GM19240 (cell line): ENCODE measurements around the gene HDAC2.
"Not testable (repeated sequence)": the region's sequence is repeated elsewhere in the genome, so short reads cannot be mapped to it uniquely, and the experiment has no call there.

ENCODE experiments used
- DNase-seq: peaks from one replicate; pipeline ENCODE4 v3.0.0; 2011; ENCODE audit warnings: low spot score; ENCODE audit not compliant: insufficient read length

The HDAC2 gene

GRCh38 chr6:113976806-113977205 lies 5.9 kb upstream of the HDAC2 start:
- DNase-seq, result no peak

- DNase-seq, result no peak
These were observed 793 bp upstream of the HDAC2 start for GRCh38 chr6:113971741-113972140.

GRCh38 chr6:113969888-113970804 lies 802 bp downstream of the HDAC2 start:
- no peak for DNase-seq

GRCh38 chr6:113968472-113968871 lies 2.5 kb downstream of the HDAC2 start:
- DNase-seq, result no peak

GRCh38 chr6:113967777-113968176 lies 3.2 kb downstream of the HDAC2 start:
- no peak for DNase-seq

- DNase-seq, result no peak
These were observed 10.2 kb downstream of the HDAC2 start for GRCh38 chr6:113960795-113961194.

- no peak for DNase-seq
These were observed 11.7 kb downstream of the HDAC2 start for GRCh38 chr6:113959235-113959634.

- no peak for DNase-seq
These were observed 16.3 kb downstream of the HDAC2 start for GRCh38 chr6:113954653-113955052.

GRCh38 chr6:113953346-113953745 lies 17.6 kb downstream of the HDAC2 start:
- DNase-seq, result no peak

- DNase-seq, result no peak
These were observed 21.4 kb downstream of the HDAC2 start for GRCh38 chr6:113949499-113949898.

GRCh38 chr6:113944701-113945100 lies 26.2 kb downstream of the HDAC2 start:
- DNase-seq, result no peak

GRCh38 chr6:113939825-113940224 lies 31.1 kb downstream of the HDAC2 start:
- no peak for DNase-seq

- DNase-seq, result no peak
These were observed 34.6 kb downstream of the HDAC2 start for GRCh38 chr6:113936093-113936934.

- no peak for DNase-seq
These were observed 36.8 kb downstream of the HDAC2 start for GRCh38 chr6:113934101-113934500.

GRCh38 chr6:113931907-113932306 lies 39.0 kb downstream of the HDAC2 start:
- DNase-seq, result not testable (repeated sequence)

- DNase-seq, result no peak
These were observed 40.8 kb downstream of the HDAC2 start for GRCh38 chr6:113930183-113930582.

- no peak for DNase-seq
These were observed 43.9 kb downstream of the HDAC2 start for GRCh38 chr6:113927001-113927400.

- DNase-seq, result no peak
These were observed 45.6 kb downstream of the HDAC2 start for GRCh38 chr6:113925378-113925777.

- DNase-seq, result no peak
These were observed 46.6 kb downstream of the HDAC2 start for GRCh38 chr6:113924312-113924723.

GRCh38 chr6:113923526-113923925 lies 47.4 kb downstream of the HDAC2 start:
- DNase-seq, result no peak

GRCh38 chr6:113921299-113921904 lies 49.5 kb downstream of the HDAC2 start:
- no peak for DNase-seq
